H9 (cell line): ENCODE results near the gene LRRTM1. TPM values are rescaled to one million over a fixed set of nuclear protein-coding genes. Genes with fewer than 3 reads are reported as not detected.

Source experiments
- DNase-seq: peaks from one replicate; pipeline ENCODE4 v3.0.0-alpha.2; 2017
- H2AFZ ChIP-seq: one replicate; pipeline ENCODE4 v1.6.1; 2013; ENCODE audit warnings: mild to moderate bottlenecking, low read length, control low read depth, moderate library complexity
- H2AK5ac ChIP-seq: 2 replicates; pipeline ENCODE4 v1.6.1; 2013; ENCODE audit warnings: low read length, control low read depth, mixed read lengths; ENCODE audit not compliant: insufficient read length
- H2BK120ac ChIP-seq: one replicate; pipeline ENCODE4 v1.6.1; 2013; ENCODE audit warnings: low read depth, mild to moderate bottlenecking, low read length, control low read depth, inconsistent platforms; ENCODE audit not compliant: poor library complexity, severe bottlenecking
- H2BK12ac ChIP-seq: 2 replicates; pipeline ENCODE4 v1.6.1; 2013; ENCODE audit warnings: low read length, control low read depth, mixed read lengths, low read depth; ENCODE audit not compliant: insufficient read length
- H2BK15ac ChIP-seq: 2 replicates; pipeline ENCODE4 v1.6.1; 2013; ENCODE audit warnings: low read depth, low read length, control low read depth
- H2BK20ac ChIP-seq: one replicate; pipeline ENCODE4 v1.6.1; 2013; ENCODE audit warnings: low read depth, mild to moderate bottlenecking, low read length, control low read depth, inconsistent platforms; ENCODE audit not compliant: poor library complexity, severe bottlenecking
- H2BK5ac ChIP-seq: 2 replicates; pipeline ENCODE4 v1.6.1; 2013; ENCODE audit warnings: low read length, control low read depth, mixed read lengths; ENCODE audit not compliant: insufficient read length
- H3K14ac ChIP-seq: 2 replicates; pipeline ENCODE4 v1.6.1; 2013; ENCODE audit warnings: low read length, control low read depth; ENCODE audit not compliant: insufficient read depth
- H3K18ac ChIP-seq: 2 replicates; pipeline ENCODE4 v1.6.1; 2013; ENCODE audit warnings: low read depth, mild to moderate bottlenecking, mixed read lengths, low read length, control low read depth; ENCODE audit not compliant: insufficient read length
- H3K23ac ChIP-seq: 2 replicates; pipeline ENCODE4 v1.6.1; 2013; ENCODE audit warnings: low read length, control low read depth, mixed read lengths, low read depth; ENCODE audit not compliant: insufficient read length
- H3K23me2 ChIP-seq: 2 replicates; pipeline ENCODE4 v1.6.1; 2013; ENCODE audit warnings: low read depth, mild to moderate bottlenecking, mixed read lengths, low read length, control low read depth; ENCODE audit not compliant: insufficient read length, poor library complexity, severe bottlenecking
- H3K27ac ChIP-seq: 2 replicates; pipeline ENCODE4 v1.5.1; 2013; ENCODE audit warnings: low read length, control low read depth, mixed read lengths, low read depth; ENCODE audit not compliant: insufficient read length
- H3K27me3 ChIP-seq: 2 replicates; pipeline ENCODE4 v1.6.1; 2013; ENCODE audit warnings: low read length, control low read depth, inconsistent platforms; ENCODE audit not compliant: insufficient read depth
- H3K4ac ChIP-seq: 2 replicates; pipeline ENCODE4 v1.6.1; 2013; ENCODE audit warnings: low read depth, mild to moderate bottlenecking, control low read depth, inconsistent platforms, low read length, moderate library complexity
- H3K4me1 ChIP-seq: 2 replicates; pipeline ENCODE4 v1.6.1; 2013; ENCODE audit warnings: low read length, control low read depth, inconsistent platforms; ENCODE audit not compliant: insufficient read depth
- H3K4me2 ChIP-seq: 2 replicates; pipeline ENCODE4 v1.6.1; 2013; ENCODE audit warnings: low read length, control low read depth, mixed read lengths; ENCODE audit not compliant: insufficient read length, insufficient read depth
- H3K56ac ChIP-seq: 2 replicates; pipeline ENCODE4 v1.6.1; 2013; ENCODE audit warnings: low read depth, mild to moderate bottlenecking, mixed read lengths, low read length, control low read depth; ENCODE audit not compliant: insufficient read length
- H3K79me1 ChIP-seq: 2 replicates; pipeline ENCODE4 v1.6.1; 2013; ENCODE audit warnings: low read depth, mild to moderate bottlenecking, moderate library complexity, low read length, control low read depth, inconsistent platforms; ENCODE audit not compliant: insufficient read depth, poor library complexity, severe bottlenecking
- H3K79me2 ChIP-seq: 2 replicates; pipeline ENCODE4 v1.6.1; 2013; ENCODE audit warnings: low read length, control low read depth, inconsistent platforms; ENCODE audit not compliant: insufficient read depth
- H3K9ac ChIP-seq: 2 replicates; pipeline ENCODE4 v1.6.1; 2013; ENCODE audit warnings: low read length, control low read depth, mixed read lengths; ENCODE audit not compliant: insufficient read length; ENCODE audit errors: extremely low read depth
- H3K9me3 ChIP-seq: one replicate; pipeline ENCODE4 v1.6.1; 2013; ENCODE audit warnings: low read depth, low read length, inconsistent platforms; ENCODE audit not compliant: control insufficient read depth
- H3T11ph ChIP-seq: one replicate; pipeline ENCODE4 v1.6.1; 2013; ENCODE audit warnings: mild to moderate bottlenecking, low read length, control low read depth, inconsistent platforms
- H4K20me1 ChIP-seq: one replicate; pipeline ENCODE4 v1.6.1; 2013; ENCODE audit not compliant: control insufficient read depth, insufficient read length, insufficient read depth
- H4K5ac ChIP-seq: 2 replicates; pipeline ENCODE4 v1.6.1; 2013; ENCODE audit warnings: low read depth, mild to moderate bottlenecking, mixed read lengths, low read length, control low read depth; ENCODE audit not compliant: insufficient read length
- H4K8ac ChIP-seq: replicated peaks from 2 replicates; pipeline ENCODE4 v1.6.1; 2013; ENCODE audit warnings: low read length, control low read depth, mixed read lengths, low read depth; ENCODE audit not compliant: insufficient read length
- H4K91ac ChIP-seq: 2 replicates; pipeline ENCODE4 v1.6.1; 2013; ENCODE audit warnings: low read depth, mild to moderate bottlenecking, moderate library complexity, mixed read lengths, low read length, control low read depth; ENCODE audit not compliant: insufficient read length
- H3K27ac Mint-ChIP-seq, 3 experiments: 2 replicates in 2 of 3; 3 replicates in 1 of 3; pipeline ENCODE4 v1.8.0; 2020 to 2021; ENCODE audit warnings: mixed read lengths in 3 of 3, mild to moderate bottlenecking in 1 of 3, moderate library complexity in 1 of 3
- H3K27me3 Mint-ChIP-seq: 2 replicates; pipeline ENCODE4 v1.8.0; 2021; ENCODE audit warnings: low read depth, mild to moderate bottlenecking, moderate library complexity, mixed read lengths
- H3K36me3 Mint-ChIP-seq, 3 experiments: 2 replicates in 2 of 3; 3 replicates in 1 of 3; pipeline ENCODE4 v1.8.0; 2020 to 2021; ENCODE audit warnings: low read depth in 3 of 3, mixed read lengths in 3 of 3; ENCODE audit not compliant: insufficient read depth in 1 of 3
- H3K4me1 Mint-ChIP-seq, 2 experiments: 2 replicates each; pipeline ENCODE4 v1.8.0; 2020; ENCODE audit warnings: mixed read lengths in 2 of 2
- H3K4me3 Mint-ChIP-seq, 2 experiments: 2 replicates in 1 of 2; 3 replicates in 1 of 2; pipeline ENCODE4 v1.8.0; 2020 to 2021; ENCODE audit warnings: mild to moderate bottlenecking in 2 of 2, mixed read lengths in 2 of 2, moderate library complexity in 1 of 2
- H3K9me3 Mint-ChIP-seq, 2 experiments: 2 replicates in 1 of 2; 3 replicates in 1 of 2; pipeline ENCODE4 v1.8.0; 2020; ENCODE audit warnings: mild to moderate bottlenecking in 2 of 2, mixed read lengths in 2 of 2, moderate library complexity in 1 of 2
- CTCF ChIP-seq: fragments of 200-600 bp; sonication (generic); conservative IDR thresholded peaks from 3 replicates; pipeline ENCODE4 v1.8.0; 2021; ENCODE audit warnings: antibody characterized with exemption, mild to moderate bottlenecking
- total RNA-seq: library from RNA; stranded (reverse); gene quantifications from 2 replicates; pipeline ENCODE4 v1.2.1, GENCODE V29; 2021

LRRTM1 gene
- total RNA-seq, 1 experiment from 2014 or later: 1.2 TPM

GRCh38 chr2:80293039-80293438, 11.5 kb downstream of the LRRTM1 start:
- Mint-ChIP-seq H3K27me3 (no peaks in the 10 kb centered on the region; the same call in 1 of the 2 replicates), H3K9me3 (no peaks in the 10 kb centered on the region; a peak in 1 of 5 replicates), H3K4me1 (peaks cover 7 to 12% of the 10 kb centered on the region in 2 experiments), H3K4me3 (no peak overlapping the region), H3K36me3 (no peaks in the 10 kb centered on the region), H3K27ac (no peak overlapping the region)
- H3K23ac ChIP-seq: no peak overlapping the region
- H2BK20ac ChIP-seq: no peak overlapping the region
- no peaks in the 10 kb centered on the region for H3K27me3 ChIP-seq
- H2BK5ac ChIP-seq: no peak overlapping the region
- H2AFZ ChIP-seq: no peak overlapping the region
- H3K4ac ChIP-seq: no peak overlapping the region
- no peak overlapping the region for H3K18ac ChIP-seq
- no peak overlapping the region for H2BK12ac ChIP-seq
- H2BK15ac ChIP-seq: no peak overlapping the region
- no peaks in the 10 kb centered on the region for H3K9me3 ChIP-seq
- H3K27ac ChIP-seq: no peak overlapping the region
- H3K4me2 ChIP-seq: no peak overlapping the region
- H3K23me2 ChIP-seq: no peaks in the 10 kb centered on the region
- H4K5ac ChIP-seq: no peak overlapping the region
- no peak for TF ChIP-seq CTCF
- H4K8ac ChIP-seq: no peak overlapping the region
- H3K79me1 ChIP-seq: no peaks in the 10 kb centered on the region
- H3K56ac ChIP-seq: no peak overlapping the region
- H3K4me1 ChIP-seq: no peaks in the 10 kb centered on the region
- no peak overlapping the region for H2BK120ac ChIP-seq
- H4K20me1 ChIP-seq: no peaks in the 10 kb centered on the region
- no peak overlapping the region for H2AK5ac ChIP-seq
- H3K79me2 ChIP-seq: no peaks in the 10 kb centered on the region
- H3K14ac ChIP-seq: no peak overlapping the region
- no peak overlapping the region for H3T11ph ChIP-seq
- H4K91ac ChIP-seq: no peak overlapping the region
- H3K9ac ChIP-seq: no peak overlapping the region
- no peak for DNase-seq
